Tibial nerve (tissue), 4 donors: ENCODE measurements around the gene JAZF1. TPM values are rescaled to one million over a fixed set of nuclear protein-coding genes. Genes with fewer than 3 reads are reported as not detected.
A peak's percentile ranks its signal among the peaks of the same experiment; 100 is the strongest.

ENCODE experiments used
- DNase-seq, 2 donors: peaks; one replicate each; pipeline ENCODE4 v3.0.0-alpha.2; 2019; ENCODE audit warnings: low spot score in 2 of 2
- H3K27ac ChIP-seq, 4 donors: fragments of 200-600 bp; sonication (generic) in 3 of 4; one replicate each; pipeline ENCODE4 v1.5.1; 2017 to 2019; ENCODE audit warnings: mild to moderate bottlenecking in 1 of 4
- H3K27me3 ChIP-seq, 2 donors: fragments of 200-600 bp; sonication (generic) in 1 of 2; one replicate each; pipeline versions ENCODE4 v1.5.1 to v1.6.0; 2017 to 2019
- H3K36me3 ChIP-seq, 3 donors: fragments of 200-600 bp; sonication (generic); one replicate each; pipeline ENCODE4 v1.5.1; 2018 to 2019
- H3K4me1 ChIP-seq, 4 donors: fragments of 200-600 bp; sonication (generic) in 3 of 4; one replicate each; pipeline ENCODE4 v1.5.1; 2017 to 2019
- H3K4me3 ChIP-seq, 4 donors: fragments of 200-600 bp; sonication (generic) in 3 of 4; one replicate each; pipeline ENCODE4 v1.5.1; 2017 to 2019; ENCODE audit warnings: mild to moderate bottlenecking in 1 of 4, moderate library complexity in 1 of 4
- H3K9me3 ChIP-seq, 4 donors: fragments of 200-600 bp; sonication (generic) in 3 of 4; one replicate each; pipeline ENCODE4 v1.5.1; 2017 to 2019
- EP300 ChIP-seq, 2 donors: sonication (generic); formaldehyde crosslinking; IDR thresholded peaks; one replicate each; pipeline ENCODE4 v1.6.1; 2017; ENCODE audit warnings: antibody characterized with exemption in 2 of 2, mild to moderate bottlenecking in 1 of 2
- POLR2A ChIP-seq, 2 donors: fragments of 450-650 bp; IDR thresholded peaks; one replicate each; pipeline ENCODE4 v1.6.1; 2017; ENCODE audit warnings: antibody characterized with exemption in 2 of 2, mild to moderate bottlenecking in 2 of 2, moderate library complexity in 2 of 2
- WGBS, 2 donors: methylation state at CpG; one replicate each; pipeline ENCODE4 v1.1.5; 2018; 5-methylcytosine and 5-hydroxymethylcytosine counted together
- total RNA-seq, 4 donors: library from RNA; depleted of rRNA; stranded (reverse); fragments of >200 nt; gene quantifications; one replicate each; pipeline ENCODE4 v1.1.0, GENCODE V29; 2016
- TF ChIP-seq, protein P1 (sequence below), 5 experiments: fragments of 200-600 bp in 3 of 5; fragments of 450-650 bp in 2 of 5; sonication (generic) in 3 of 5; IDR thresholded peaks; one replicate each; pipeline ENCODE4 v1.5.1; 2016 to 2019; ENCODE audit warnings: antibody characterized with exemption in 5 of 5, mild to moderate bottlenecking in 3 of 5, moderate library complexity in 2 of 5

The JAZF1 gene
- total RNA-seq = 10 to 100 TPM in 3 of 4 donors, 1 to 10 TPM in 1; 6.9 to 17.5 (median 10.7) TPM

GRCh38 chr7:28180364-28181147 lies at the start of gene JAZF1:
Gene JAZF1 (minus strand): TSS chr7:28180795.
- peak within 1 kb of the TSS; percentile 71 to 97 (median 79) for H3K4me3 ChIP-seq
- no peaks in the 10 kb centered on the region for H3K36me3 ChIP-seq
- H3K27me3 ChIP-seq = no peaks in the 10 kb centered on the region
- no peak for TF ChIP-seq POLR2A (IDR thresholded peaks at IDR 0.05)
- peaks cover 0 to 49% (median 3%) of the 10 kb centered on the region in 4 donors for H3K4me1 ChIP-seq
- peak within 1 kb of the TSS; percentile 53 to 89 (median 80) for H3K27ac ChIP-seq
- DNase-seq = peak; percentile 23 to 46
- no peaks in the 10 kb centered on the region for H3K9me3 ChIP-seq
- 1 to 5% methylated on average over 25 to 29 of the region's 64 CpGs for WGBS, 2 donors

DNA sequence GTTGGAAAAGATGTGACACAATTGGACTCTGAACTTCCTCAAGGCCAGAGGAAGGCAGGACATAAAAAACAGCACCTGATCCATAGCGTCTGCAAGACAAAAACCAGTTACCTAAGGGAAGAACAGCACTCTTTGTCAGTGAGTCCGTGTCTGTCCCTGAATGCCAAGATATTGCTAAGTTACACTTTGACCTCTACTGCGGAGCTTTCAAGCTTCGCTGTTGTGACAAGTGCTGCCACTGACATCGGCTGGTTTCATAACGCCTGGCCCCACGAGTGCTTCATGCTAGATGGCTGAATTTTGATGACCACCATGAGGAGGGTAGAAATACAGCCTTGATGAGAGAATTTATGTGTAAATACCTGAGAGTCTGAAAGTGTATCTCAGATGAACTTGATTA lies 49.7 kb upstream of the JAZF1 start:
- DNase-seq = no peak
- TF ChIP-seq, protein P1, sequence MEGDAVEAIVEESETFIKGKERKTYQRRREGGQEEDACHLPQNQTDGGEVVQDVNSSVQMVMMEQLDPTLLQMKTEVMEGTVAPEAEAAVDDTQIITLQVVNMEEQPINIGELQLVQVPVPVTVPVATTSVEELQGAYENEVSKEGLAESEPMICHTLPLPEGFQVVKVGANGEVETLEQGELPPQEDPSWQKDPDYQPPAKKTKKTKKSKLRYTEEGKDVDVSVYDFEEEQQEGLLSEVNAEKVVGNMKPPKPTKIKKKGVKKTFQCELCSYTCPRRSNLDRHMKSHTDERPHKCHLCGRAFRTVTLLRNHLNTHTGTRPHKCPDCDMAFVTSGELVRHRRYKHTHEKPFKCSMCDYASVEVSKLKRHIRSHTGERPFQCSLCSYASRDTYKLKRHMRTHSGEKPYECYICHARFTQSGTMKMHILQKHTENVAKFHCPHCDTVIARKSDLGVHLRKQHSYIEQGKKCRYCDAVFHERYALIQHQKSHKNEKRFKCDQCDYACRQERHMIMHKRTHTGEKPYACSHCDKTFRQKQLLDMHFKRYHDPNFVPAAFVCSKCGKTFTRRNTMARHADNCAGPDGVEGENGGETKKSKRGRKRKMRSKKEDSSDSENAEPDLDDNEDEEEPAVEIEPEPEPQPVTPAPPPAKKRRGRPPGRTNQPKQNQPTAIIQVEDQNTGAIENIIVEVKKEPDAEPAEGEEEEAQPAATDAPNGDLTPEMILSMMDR (IDR thresholded peaks at IDR 0.05) = no peak
- TF ChIP-seq EP300 (IDR thresholded peaks at IDR 0.05) = no peak
- TF ChIP-seq POLR2A (IDR thresholded peaks at IDR 0.05) = no peak
- WGBS, 2 donors = 71 to 77% methylated on average over 7 of the region's 7 CpGs

GRCh38 chr7:28228396-28228795 lies 47.8 kb upstream of the JAZF1 start:
- no peaks in the 10 kb centered on the region for H3K4me1 ChIP-seq
- H3K27ac ChIP-seq = no peak overlapping the region
- DNase-seq = no peak
- WGBS, 2 donors = 47 to 67% methylated on average over 2 of the region's 2 CpGs
- no peaks in the 10 kb centered on the region for H3K9me3 ChIP-seq
- TF ChIP-seq EP300 (IDR thresholded peaks at IDR 0.05) = no peak
- no peak for TF ChIP-seq POLR2A (IDR thresholded peaks at IDR 0.05)
- TF ChIP-seq, protein P1 (IDR thresholded peaks at IDR 0.05) = no peak
- no peak overlapping the region for H3K4me3 ChIP-seq
- no peaks in the 10 kb centered on the region for H3K27me3 ChIP-seq
- no peaks in the 10 kb centered on the region for H3K36me3 ChIP-seq

More for the DNA sequence above, 49.7 kb upstream of the JAZF1 start:
- Histone ChIP-seq H3K4me3 (no peak overlapping the region), H3K27ac (no peak overlapping the region), H3K9me3 (no peaks in the 10 kb centered on the region), H3K4me1 (no peaks in the 10 kb centered on the region), H3K36me3 (no peaks in the 10 kb centered on the region), H3K27me3 (no peaks in the 10 kb centered on the region)

- H3K4me3 ChIP-seq = no peak overlapping the region
- TF ChIP-seq, protein P1 (IDR thresholded peaks at IDR 0.05) = no peak
- TF ChIP-seq EP300 (IDR thresholded peaks at IDR 0.05) (no peak), POLR2A (IDR thresholded peaks at IDR 0.05) (no peak)
- no peak overlapping the region for H3K27ac ChIP-seq
- 91% methylated on average over 1 of the region's 1 CpG for WGBS, 2 donors
- no peak for DNase-seq
- no peaks in the 10 kb centered on the region for H3K27me3 ChIP-seq
- H3K4me1 ChIP-seq = no peaks in the 10 kb centered on the region
- H3K36me3 ChIP-seq = no peaks in the 10 kb centered on the region
- no peaks in the 10 kb centered on the region for H3K9me3 ChIP-seq
These were observed 45.4 kb upstream of the JAZF1 start for GRCh38 chr7:28226003-28226402.

GRCh38 chr7:28225576-28225975 lies 45.0 kb upstream of the JAZF1 start:
- no peaks in the 10 kb centered on the region for H3K9me3 ChIP-seq
- H3K36me3 ChIP-seq = no peaks in the 10 kb centered on the region
- TF ChIP-seq POLR2A (IDR thresholded peaks at IDR 0.05) = no peak
- no peak for TF ChIP-seq EP300 (IDR thresholded peaks at IDR 0.05)
- TF ChIP-seq, protein P1 (IDR thresholded peaks at IDR 0.05) = no peak
- H3K4me3 ChIP-seq = no peak overlapping the region
- WGBS, 2 donors = 74% methylated on average over 4 of the region's 4 CpGs
- no peak overlapping the region for H3K27ac ChIP-seq
- no peak for DNase-seq
- no peaks in the 10 kb centered on the region for H3K27me3 ChIP-seq
- H3K4me1 ChIP-seq = no peaks in the 10 kb centered on the region
